ENCODE results near the gene PGAP6.
"Not testable (repeated sequence)": the region's sequence is repeated elsewhere in the genome, so short reads cannot be mapped to it uniquely, and the experiment has no call there.

PGAP6 gene

DNA sequence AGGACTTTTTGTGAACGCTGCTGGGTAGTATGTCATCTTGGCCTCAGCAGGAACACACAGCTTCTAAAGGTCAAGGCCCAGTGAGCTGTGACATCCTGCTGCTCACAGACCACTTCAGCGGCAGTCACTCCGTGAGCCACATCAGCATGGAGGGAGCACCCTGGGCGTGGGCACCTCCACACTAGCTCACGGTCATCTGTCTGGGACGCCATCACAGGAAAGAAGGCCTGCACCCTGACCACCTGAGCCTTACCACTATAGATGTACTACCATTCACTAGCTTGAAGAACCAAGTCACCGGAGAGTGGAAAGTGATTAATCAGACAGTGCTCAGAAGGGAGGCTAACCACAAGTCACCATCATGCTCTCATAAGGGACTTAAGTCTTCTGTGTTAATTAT is 32.6 kb downstream of the PGAP6 start:
- DNase-seq: no peak

- DNase-seq: not testable (repeated sequence)
These were observed 33.3 kb downstream of the PGAP6 start for GRCh38 chr16:348495-348894.

DNA sequence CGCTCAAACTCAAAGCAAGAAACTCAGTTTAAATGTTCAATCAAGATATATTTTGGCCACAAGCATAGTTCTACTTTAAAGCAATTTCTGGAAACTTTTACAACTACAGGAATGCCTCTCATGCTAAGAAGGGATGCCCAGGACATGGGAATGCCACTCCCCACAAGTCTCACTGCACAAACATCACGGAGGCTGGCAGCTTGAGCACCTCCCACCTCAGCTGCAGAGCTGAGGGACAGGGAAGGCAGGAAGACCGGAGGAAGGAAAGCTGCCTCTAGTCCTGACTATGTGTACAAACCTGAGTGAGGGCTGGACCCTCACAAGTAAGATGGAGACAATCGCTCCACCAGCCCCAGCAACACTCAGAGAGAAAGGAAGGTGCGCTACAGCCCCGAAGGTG is 34.6 kb downstream of the PGAP6 start:
- DNase-seq: no peak

- no peak for DNase-seq
These were observed 35.2 kb downstream of the PGAP6 start for GRCh38 chr16:346587-346986.

- DNase-seq: no peak
These were observed 36.0 kb downstream of the PGAP6 start for GRCh38 chr16:345772-346171.

DNA sequence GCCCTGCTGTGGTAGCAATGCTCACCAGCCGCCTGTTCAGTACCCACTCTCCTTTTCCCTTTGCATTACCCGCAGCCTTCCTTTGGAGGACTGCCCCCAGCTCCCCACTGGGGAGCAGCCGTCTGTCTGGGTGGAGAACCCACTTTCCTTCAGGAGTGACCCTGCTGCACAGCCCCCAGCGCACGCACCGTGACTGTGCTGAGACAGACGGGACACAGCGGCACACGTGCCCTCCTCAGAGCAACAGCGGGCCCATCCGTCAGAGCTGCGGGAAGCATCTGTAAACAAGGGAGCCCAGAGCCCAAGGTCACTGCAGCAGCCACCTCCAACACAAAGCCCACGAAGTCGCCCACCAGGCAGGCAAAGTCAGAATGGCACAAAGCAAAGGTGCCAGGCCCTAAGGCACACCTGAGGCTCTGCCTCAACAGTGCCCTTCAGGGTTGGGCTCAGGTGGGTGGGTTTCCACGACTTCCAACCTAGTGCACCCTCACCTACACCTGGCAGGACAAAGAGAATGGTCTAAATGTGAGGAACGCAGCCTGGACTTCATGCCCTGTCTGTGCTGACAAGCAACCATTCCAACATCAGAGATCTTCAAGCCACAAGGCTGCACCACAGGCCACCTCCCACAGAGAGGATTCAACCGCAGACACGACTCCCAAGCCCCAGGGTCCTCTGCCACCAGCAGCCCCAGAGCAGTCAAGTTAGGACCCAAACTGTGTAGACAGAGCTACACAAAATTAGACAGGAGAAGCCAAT is 39.1 kb downstream of the PGAP6 start:
- no peak for DNase-seq

DNA sequence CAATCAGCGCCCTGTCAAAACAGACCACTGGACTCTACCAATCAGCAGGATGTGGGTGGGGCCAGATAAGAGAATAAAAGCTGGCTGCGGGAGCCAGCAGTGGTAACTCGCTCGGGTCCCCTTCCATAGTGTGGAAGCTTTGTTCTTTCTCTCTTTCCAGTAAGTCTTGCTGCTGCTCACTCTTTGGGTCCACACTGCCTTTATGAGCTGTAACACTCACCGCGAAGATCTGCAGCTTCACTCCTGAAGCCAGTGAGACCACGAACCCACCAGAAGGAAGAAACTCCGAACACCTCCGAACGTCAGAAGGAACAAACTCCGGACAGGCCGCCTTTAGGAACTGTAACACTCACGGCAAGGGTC is 39.8 kb downstream of the PGAP6 start:
- not testable (repeated sequence) for DNase-seq

DNA sequence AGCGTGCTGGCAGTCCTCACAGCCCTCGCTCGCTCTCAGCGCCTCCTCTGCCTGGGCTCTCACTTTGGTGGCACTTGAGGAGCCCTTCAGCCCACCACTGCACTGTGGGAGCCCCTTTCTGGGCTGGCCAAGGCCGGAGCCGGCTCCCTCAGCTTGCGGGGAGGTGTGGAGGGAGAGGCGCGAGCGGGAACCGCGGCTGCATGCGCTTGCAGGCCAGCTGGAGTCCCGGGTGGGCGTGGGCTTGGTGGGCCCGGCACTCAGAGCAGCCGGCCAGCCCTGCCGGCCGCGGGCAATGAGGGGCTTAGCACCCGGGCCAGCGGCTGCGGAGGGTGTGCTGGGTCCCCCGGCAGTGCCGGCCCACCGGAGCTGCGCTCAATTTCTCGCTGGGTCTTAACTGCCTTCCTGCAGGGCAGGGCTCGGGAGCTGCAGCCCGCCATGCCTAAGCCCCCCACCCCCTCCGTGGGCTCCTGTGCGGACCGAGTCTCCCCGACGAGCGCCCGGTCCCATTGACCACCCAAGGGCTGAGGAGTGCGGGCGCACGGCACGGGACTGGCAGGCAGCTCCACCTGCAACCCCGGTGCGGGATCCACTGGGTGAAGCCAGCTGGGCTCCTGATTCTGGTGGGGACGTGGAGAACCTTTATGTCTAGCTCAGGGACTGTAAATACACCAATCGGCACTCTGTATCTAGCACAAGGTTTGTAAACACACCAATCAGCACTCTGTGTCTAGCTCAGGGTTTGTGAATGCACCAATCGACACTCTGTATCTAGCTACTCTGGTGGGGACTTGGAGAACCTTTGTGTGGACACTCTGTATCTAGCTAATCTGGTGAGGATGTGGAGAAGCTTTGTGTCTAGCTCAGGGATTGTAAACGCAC is 40.4 kb downstream of the PGAP6 start:
- not testable (repeated sequence) for DNase-seq

GRCh38 chr16:340370-341091 is 41.2 kb downstream of the PGAP6 start:
- no peak for DNase-seq

DNA sequence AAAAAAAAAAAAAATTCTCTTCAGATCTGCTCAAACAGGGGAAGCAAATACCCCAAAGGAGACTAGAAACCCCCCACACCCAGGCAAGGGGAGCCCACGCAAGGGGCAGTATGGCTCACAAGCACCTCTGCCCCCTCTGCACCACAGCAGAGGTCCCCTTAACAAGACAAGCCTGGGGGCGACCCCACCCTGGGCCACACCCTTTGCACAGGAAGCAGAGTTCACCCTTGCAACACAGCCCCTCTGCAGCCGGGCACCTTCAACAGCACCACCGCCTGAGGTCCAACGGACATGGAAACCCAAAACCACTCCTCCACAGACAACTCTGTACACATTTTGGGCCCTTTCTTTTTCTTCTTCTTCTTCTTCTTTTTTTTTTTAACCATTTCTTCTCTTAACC is 42.1 kb downstream of the PGAP6 start:
- DNase-seq: no peak

DNA sequence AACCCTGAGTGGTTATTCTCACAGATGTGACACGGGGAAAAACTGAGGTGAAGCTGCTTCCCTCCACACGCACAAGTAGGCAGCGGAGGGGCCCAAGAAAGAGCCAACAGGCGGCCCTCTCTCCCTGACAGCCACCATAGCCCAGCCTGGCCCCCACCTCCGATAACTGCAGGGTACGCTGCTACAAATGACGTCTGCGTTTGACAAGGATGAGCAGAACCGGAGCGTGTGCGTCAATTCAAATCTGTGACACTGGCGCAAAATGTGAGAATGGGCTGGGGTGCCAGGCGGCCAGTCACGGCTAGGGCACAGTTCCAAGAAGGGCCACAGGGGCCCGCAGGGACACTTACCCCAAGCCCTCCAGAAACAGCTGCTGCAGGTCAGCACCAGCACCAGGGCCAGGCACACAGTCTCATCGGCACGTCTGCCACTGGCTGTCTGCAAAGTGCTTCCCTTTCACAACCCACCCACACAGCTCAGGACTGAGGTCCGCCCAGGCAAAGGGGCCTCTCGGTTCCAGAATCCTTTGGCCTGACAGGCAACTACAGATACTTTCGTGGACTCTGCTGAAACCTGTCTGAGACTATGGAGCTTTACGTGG is 43.7 kb downstream of the PGAP6 start:
- no peak for DNase-seq

DNA sequence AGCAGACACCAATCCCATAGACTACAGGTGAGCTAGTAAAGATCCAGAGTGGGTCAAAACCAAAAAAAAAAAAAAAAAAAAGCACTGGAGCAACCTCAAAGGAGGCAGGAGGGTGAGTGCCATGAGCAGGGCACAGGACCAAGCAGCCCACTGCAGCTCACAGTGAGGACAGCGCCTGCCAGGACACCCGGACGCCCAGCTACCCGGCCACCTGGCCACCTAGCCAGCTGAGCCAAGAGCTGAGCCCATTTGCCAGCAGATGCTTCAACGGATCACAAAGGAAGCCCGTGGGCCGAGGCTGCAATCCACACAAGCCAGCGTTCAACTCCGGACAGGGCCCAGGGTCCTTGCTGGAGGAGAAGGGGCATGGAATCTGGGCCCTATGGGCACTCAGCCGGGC is 44.3 kb downstream of the PGAP6 start:
- DNase-seq: no peak

DNA sequence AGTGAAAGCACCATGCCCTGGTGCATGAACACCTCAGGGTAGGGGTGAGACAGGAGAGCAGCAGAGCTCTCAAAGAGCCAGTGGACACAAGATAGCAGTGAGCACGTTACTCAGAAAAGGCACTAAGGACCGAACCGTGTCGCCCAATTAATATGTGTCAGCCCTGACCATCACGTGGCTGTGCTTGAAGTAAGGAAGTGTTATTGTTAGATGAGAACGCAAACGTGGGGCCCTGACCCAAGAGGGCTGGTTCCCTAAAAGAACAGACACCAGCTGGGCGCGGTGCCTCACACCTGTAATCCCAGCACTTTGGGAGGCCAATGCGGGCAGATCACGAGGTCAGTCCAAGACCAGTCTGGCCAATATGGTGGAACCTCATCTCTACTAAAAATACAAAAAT is 45.5 kb downstream of the PGAP6 start:
- DNase-seq: peak in 1 of 2 donors; percentile 35

GRCh38 chr16:334861-335632 is 46.7 kb downstream of the PGAP6 start:
- not testable (repeated sequence) for DNase-seq

DNA sequence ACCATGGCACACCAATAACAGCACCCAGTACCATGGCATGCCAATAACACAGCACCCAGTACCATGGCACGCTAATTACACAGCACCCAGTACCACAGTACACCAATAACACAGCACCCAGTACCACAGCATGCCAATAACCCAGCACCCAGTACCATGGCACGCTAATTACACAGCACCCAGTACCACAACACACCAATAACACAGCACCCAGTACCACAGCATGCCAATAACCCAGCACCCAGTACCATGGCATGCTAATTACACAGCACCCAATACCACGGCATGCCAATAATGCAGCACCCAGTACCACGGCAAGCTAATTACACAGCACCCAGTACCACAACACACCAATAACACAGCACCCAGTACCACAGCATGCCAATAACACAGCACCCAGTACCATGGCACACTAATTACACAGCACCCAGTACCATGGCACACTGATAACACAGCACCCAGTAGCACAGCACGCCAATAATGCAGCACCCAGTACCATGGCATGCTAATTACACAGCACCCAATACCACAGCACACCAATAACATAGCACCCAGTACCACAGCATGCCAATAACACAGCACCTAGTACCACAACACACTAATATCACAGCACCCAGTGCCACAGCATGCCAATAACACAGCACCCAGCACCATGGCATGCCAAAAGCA is 47.5 kb downstream of the PGAP6 start:
- not testable (repeated sequence) for DNase-seq

- no peak for DNase-seq
These were observed 48.2 kb downstream of the PGAP6 start for GRCh38 chr16:333406-334094.

GRCh38 chr16:331181-331814 is 50.5 kb downstream of the PGAP6 start:
- DNase-seq: not testable (repeated sequence)

DNA sequence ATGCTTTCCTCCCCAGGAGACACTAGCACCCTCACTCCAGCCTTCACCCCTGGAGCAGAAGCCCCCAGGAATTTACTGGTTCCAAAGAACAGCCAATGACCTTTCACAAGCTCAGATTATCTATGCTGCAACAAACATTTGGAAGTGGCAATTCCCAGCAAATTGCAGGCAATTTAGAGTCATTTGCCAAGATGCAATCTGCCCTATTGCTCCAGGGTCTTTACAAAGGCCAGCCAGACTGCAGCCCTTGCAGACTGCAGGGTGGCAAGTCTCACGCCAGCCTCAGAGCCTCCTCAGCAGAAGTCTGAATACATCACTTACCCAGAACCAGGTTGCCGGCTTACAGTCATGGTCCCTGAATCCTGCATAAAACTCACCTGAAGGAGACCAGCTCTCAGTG is 51.0 kb downstream of the PGAP6 start:
- no peak for DNase-seq

GRCh38 chr16:325375-326145 is 56.2 kb downstream of the PGAP6 start:
- no peak for DNase-seq

Measured in CD4-positive, alpha-beta T cell treated with Interleukin-4 for 1 hour (primary cell).